ENCODE results near the gene COL27A1. TPM values are rescaled to one million over a fixed set of nuclear protein-coding genes. Genes with fewer than 3 reads are reported as not detected.
A peak's percentile ranks its signal among the peaks of the same experiment; 100 is the strongest.

COL27A1 gene
- total RNA-seq, 1 experiment from 2014 or later: 12.0 TPM

- ChIA-PET RAD21 (ENCODE audit: low non-redundant PET in 1 of 2, low total read pairs in 2 of 2, uncharacterized antibody in 2 of 2, unreplicated experiment in 2 of 2) (no interaction called here), POLR2A (no interaction called here), CTCF (no interaction called here)
- Histone ChIP-seq H3K9me2 (ENCODE audit: insufficient read depth) (no peaks in the 10 kb centered on the region), H3K36me3 (ENCODE audit: control insufficient read depth in 1 of 2, insufficient read depth in 2 of 2, low read length in 2 of 2) (peaks cover 0 to 3% of the 10 kb centered on the region in 2 experiments; a peak in 1 of 4 replicates), H3K9ac (ENCODE audit: low read length) (no peak overlapping the region), H3K27ac (ENCODE audit: low read depth, low read length) (no peak overlapping the region), H3K4me2 (ENCODE audit: low read length) (peak overlapping the region; percentile 63; the same call in 1 of the 2 replicates), H3K27me3 (ENCODE audit: insufficient read depth, low read length) (no peaks in the 10 kb centered on the region), H3K9me3 (ENCODE audit: control insufficient read depth in 1 of 2, insufficient read depth in 1 of 2, low read depth in 1 of 2, low read length in 2 of 2) (no peaks in the 10 kb centered on the region), H3K4me3 (replicated peaks in 1 of 2; ENCODE audit: low read depth in 1 of 2, low read length in 2 of 2) (no peak overlapping the region), H3K4me1 (ENCODE audit: control insufficient read depth in 1 of 2, insufficient read depth in 2 of 2, low read length in 2 of 2) (peaks cover 11 to 15% of the 10 kb centered on the region in 2 experiments; a peak in 3 of 4 replicates), H4K20me1 (ENCODE audit: insufficient read depth) (no peaks in the 10 kb centered on the region), H2AFZ (ENCODE audit: low read depth, low read length, poor library complexity, severe bottlenecking) (no peak overlapping the region), H3K79me2 (ENCODE audit: insufficient read depth, low read length) (no peaks in the 10 kb centered on the region)
- BruUV-seq (replicated peaks): no TSS peak
- DNase-seq (ENCODE audit: low read depth, low spot score) (no peak), ATAC-seq (no peak)
- TF ChIP-seq TCF7L2 (IDR thresholded peaks at IDR 0.05; ENCODE audit: borderline replicate concordance, extremely low read depth, insufficient read depth, insufficient read length) (no peak), EGR1 (IDR thresholded peaks at IDR 0.05; ENCODE audit: low read depth) (no peak), SP1 (IDR thresholded peaks at IDR 0.05; ENCODE audit: low read depth) (no peak), ATF3 (IDR thresholded peaks at IDR 0.05) (no peak), MAX (IDR thresholded peaks at IDR 0.05) (no peak), EZH2phosphoT487 (IDR thresholded peaks at IDR 0.05; ENCODE audit: borderline replicate concordance) (no peak), REST (IDR thresholded peaks at IDR 0.05; ENCODE audit: low read depth) (no peak), ZFX (IDR thresholded peaks at IDR 0.05) (no peak), ZBTB33 (IDR thresholded peaks at IDR 0.05; ENCODE audit: extremely low read depth, insufficient replicate concordance, low read length) (no peak)
- intact Hi-C loops (cut with micrococcal nuclease): no loop called here
Observed at GRCh38 chr9:114349713-114350480, 194.6 kb downstream of the COL27A1 start.

All from HCT116 (cell line).